GM21576 (cell line): ENCODE data around the gene KIF1A.

Source experiments
- ATAC-seq: cut with Tn5 transposase; IDR thresholded peaks from one replicate; pipeline ENCODE4 v1.9.1; 2021; ENCODE audit warnings: mild to moderate bottlenecking, moderate library complexity; ENCODE audit not compliant: unreplicated experiment

The KIF1A gene

GRCh38 chr2:240720686-240721595 lies 99.1 kb downstream of the KIF1A start:
- ATAC-seq = no peak

GRCh38 chr2:240719676-240720545 lies 100.1 kb downstream of the KIF1A start:
- ATAC-seq = no peak

GRCh38 chr2:240718896-240719490 lies 101.0 kb downstream of the KIF1A start:
- ATAC-seq = no peak

GRCh38 chr2:240717681-240718581 lies 102.1 kb downstream of the KIF1A start:
- ATAC-seq = no peak

- ATAC-seq = no peak
These were observed 102.8 kb downstream of the KIF1A start for GRCh38 chr2:240717181-240717641.

- no peak for ATAC-seq
These were observed 103.8 kb downstream of the KIF1A start for GRCh38 chr2:240716130-240716798.

- ATAC-seq = no peak
These were observed 105.0 kb downstream of the KIF1A start for GRCh38 chr2:240714747-240715725.

GRCh38 chr2:240713928-240714746 lies 105.9 kb downstream of the KIF1A start:
- ATAC-seq = no peak

GRCh38 chr2:240713071-240713927 lies 106.7 kb downstream of the KIF1A start:
- no peak for ATAC-seq

- ATAC-seq = no peak
These were observed 107.9 kb downstream of the KIF1A start for GRCh38 chr2:240712121-240712520.

GRCh38 chr2:240711701-240712100 lies 108.3 kb downstream of the KIF1A start:
- ATAC-seq = no peak

- ATAC-seq = no peak
These were observed 108.7 kb downstream of the KIF1A start for GRCh38 chr2:240711296-240711695.

- ATAC-seq = no peak
These were observed 111.6 kb downstream of the KIF1A start for GRCh38 chr2:240708457-240708856.

- ATAC-seq = no peak
These were observed 112.2 kb downstream of the KIF1A start for GRCh38 chr2:240707821-240708220.

- ATAC-seq = no peak
These were observed 112.8 kb downstream of the KIF1A start for GRCh38 chr2:240707043-240707756.

- no peak for ATAC-seq
These were observed 114.7 kb downstream of the KIF1A start for GRCh38 chr2:240705204-240705791.
